OCI-LY7 (cell line): ENCODE results near the gene ARHGEF39. TPM values are rescaled to one million over a fixed set of nuclear protein-coding genes. Genes with fewer than 3 reads are reported as not detected.
"Not testable (repeated sequence)": the region's sequence is repeated elsewhere in the genome, so short reads cannot be mapped to it uniquely, and the experiment has no call there.

Source experiments
- BruUV-seq: library from RNA; stranded (reverse); fragments of 400-500 nt; replicated peaks from 2 replicates; lab custom pipeline; 2021; lab: Mats Ljungman, UMichigan
- CTCF ChIA-PET: fragments of 300-600 bp; sonication (Branson Sonifier 250); formaldehyde crosslinking; loops from one replicate; lab custom pipeline; 2022; ENCODE audit warnings: antibody characterized with exemption; ENCODE audit not compliant: unreplicated experiment; lab: Charles Lee
- POLR2A ChIA-PET: fragments of 300-600 bp; sonication (Branson Sonifier 250); formaldehyde crosslinking; loops from one replicate; lab custom pipeline; 2022; ENCODE audit warnings: antibody characterized with exemption; lab: Charles Lee
- DNase-seq: peaks from one replicate; pipeline ENCODE4 v3.0.0-alpha.2; 2015; ENCODE audit warnings: low spot score
- H2AFZ ChIP-seq: fragments of 200-600 bp; sonication (generic), shearing (Covaris generic); 2 replicates; pipeline ENCODE4 v1.6.1; 2014; ENCODE audit warnings: mild to moderate bottlenecking, antibody characterized with exemption, low read length, moderate library complexity
- H3K27ac ChIP-seq: fragments of 200-600 bp; sonication (generic); 2 replicates; pipeline ENCODE4 v1.5.1; 2014; ENCODE audit warnings: mixed run types, low read depth, mild to moderate bottlenecking, moderate library complexity, low read length, inconsistent platforms; ENCODE audit not compliant: poor library complexity, severe bottlenecking
- H3K36me3 ChIP-seq: fragments of 200-600 bp; sonication (generic); 2 replicates; pipeline ENCODE4 v1.6.1; 2014; ENCODE audit warnings: mild to moderate bottlenecking, antibody characterized with exemption, low read length, moderate library complexity, mixed read lengths; ENCODE audit not compliant: insufficient read depth
- H3K4me1 ChIP-seq: fragments of 200-600 bp; sonication (generic); 2 replicates; pipeline ENCODE4 v1.5.1; 2014; ENCODE audit warnings: mild to moderate bottlenecking, low read length; ENCODE audit not compliant: insufficient read depth, poor library complexity, severe bottlenecking
- H3K4me2 ChIP-seq: fragments of 200-600 bp; sonication (generic); 2 replicates; pipeline ENCODE4 v1.6.1; 2014; ENCODE audit warnings: mild to moderate bottlenecking, low read length
- H3K4me3 ChIP-seq: fragments of 200-600 bp; sonication (generic); 2 replicates; pipeline ENCODE4 v1.5.1; 2014; ENCODE audit warnings: mild to moderate bottlenecking, low read depth, low read length; ENCODE audit not compliant: poor library complexity, severe bottlenecking
- H3K79me2 ChIP-seq: fragments of 200-600 bp; sonication (generic); 2 replicates; pipeline ENCODE4 v1.6.1; 2016; ENCODE audit warnings: low read depth, mild to moderate bottlenecking, low read length, moderate library complexity, mixed read lengths; ENCODE audit not compliant: insufficient read depth
- H3K9me2 ChIP-seq: fragments of 200-600 bp; sonication (generic); 2 replicates; pipeline ENCODE4 v1.6.1; 2016; ENCODE audit warnings: mild to moderate bottlenecking, low read length, mixed read lengths; ENCODE audit not compliant: insufficient read depth
- H3K9me3 ChIP-seq: fragments of 200-600 bp; sonication (generic); 2 replicates; pipeline ENCODE4 v1.6.1; 2014; ENCODE audit warnings: mild to moderate bottlenecking, mixed run types, low read length, mixed read lengths
- H4K20me1 ChIP-seq: fragments of 200-600 bp; sonication (generic); 2 replicates; pipeline ENCODE4 v1.6.1; 2014; ENCODE audit warnings: mild to moderate bottlenecking, antibody characterized with exemption, low read length, moderate library complexity, mixed read lengths; ENCODE audit not compliant: insufficient read depth
- EZH2phosphoT487 ChIP-seq: fragments of 200-600 bp; sonication (generic); IDR thresholded peaks from 2 replicates; pipeline ENCODE4 v1.6.1; 2018; ENCODE audit warnings: low read depth, borderline replicate concordance, mild to moderate bottlenecking, mixed run types, antibody characterized with exemption, low read length, moderate library complexity, mixed read lengths
- intact Hi-C: fragments of 100-400 bp; cut with micrococcal nuclease; formaldehyde crosslinking; loops from one replicate; pipeline ENCODE4 v1.10.0; 2022; ENCODE audit not compliant: unreplicated experiment
- total RNA-seq, 2 experiments: library from RNA; depleted of rRNA in 1 of 2; stranded (reverse); fragments of >200 nt in 1 of 2; shearing (Covaris generic) in 1 of 2; gene quantifications; 2 replicates each; pipeline ENCODE4 v1.2.3, GENCODE V29; 2014 to 2022

The ARHGEF39 gene
- total RNA-seq, 2 experiments from 2014 or later = 30.8 to 48.1 TPM

DNA sequence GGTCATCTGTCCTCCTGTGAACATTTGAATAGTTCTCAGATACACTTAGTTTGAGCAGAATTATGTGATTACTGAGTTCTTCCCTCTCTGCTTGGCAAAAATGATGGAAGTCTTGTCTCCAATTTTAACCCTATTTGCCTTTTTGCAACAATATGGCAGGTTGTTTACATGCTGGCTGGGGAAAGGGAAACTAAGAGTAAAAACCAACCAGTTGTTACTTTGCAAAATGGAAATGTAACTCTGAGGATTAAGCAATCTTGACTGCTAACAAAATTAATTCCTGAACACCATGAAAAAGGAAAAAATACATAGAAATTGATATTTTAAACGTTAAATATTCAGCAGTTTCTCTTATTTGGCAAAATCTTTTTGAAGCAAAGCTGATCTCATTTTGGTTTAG is 25.4 kb downstream of the ARHGEF39 start:
- Histone ChIP-seq H3K27ac (peak overlapping the region; percentile 72), H3K4me2 (peak overlapping the region; percentile 58), H4K20me1 (no peaks in the 10 kb centered on the region), H3K9me3 (peaks cover 9% of the 10 kb centered on the region; the same call in 1 of the 2 replicates), H2AFZ (peak overlapping the region; percentile 1; the same call in 1 of the 2 replicates), H3K4me1 (peaks cover 57% of the 10 kb centered on the region), H3K9me2 (no peaks in the 10 kb centered on the region), H3K4me3 (no peak overlapping the region), H3K36me3 (peaks cover 36% of the 10 kb centered on the region), H3K79me2 (no peaks in the 10 kb centered on the region)
- no peak for DNase-seq
- TF ChIP-seq EZH2phosphoT487 = no peak
- intact Hi-C loops = no loop called here
- no TSS peak for BruUV-seq
- POLR2A ChIA-PET = interaction anchor here (0.7 to 3.1 kb wide), 7 partner anchors 8 to 248 kb away, joined by 3 to 17 read pairs (median 6); partner anchors contain the start of genes CCDC107, CD72, RMRP and SIT1
- CTCF ChIA-PET = interaction anchor here (2.3 kb wide), 1 partner anchor 9 kb away, joined by 5 read pairs; no protein-coding TSS in a partner anchor

DNA sequence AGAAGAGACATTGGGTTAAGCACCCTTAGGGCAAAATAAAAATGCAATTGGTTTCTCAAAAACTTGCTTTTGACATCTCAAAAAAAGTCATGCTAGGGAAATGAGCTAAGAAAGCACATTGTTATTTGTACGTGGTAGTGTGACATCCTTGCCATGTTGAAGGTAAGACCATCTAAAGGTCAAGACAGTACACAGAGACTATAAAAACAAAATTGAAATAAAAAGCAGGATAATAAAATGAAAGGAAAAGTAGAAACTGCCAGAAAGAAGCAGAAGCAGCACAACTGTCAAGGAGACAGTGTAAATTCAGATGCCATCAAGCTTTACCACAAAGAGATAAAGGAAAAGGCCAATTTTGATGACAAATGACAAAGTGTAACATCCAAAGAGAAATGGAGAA is 25.8 kb downstream of the ARHGEF39 start:
- intact Hi-C loops = not testable (repeated sequence)

DNA sequence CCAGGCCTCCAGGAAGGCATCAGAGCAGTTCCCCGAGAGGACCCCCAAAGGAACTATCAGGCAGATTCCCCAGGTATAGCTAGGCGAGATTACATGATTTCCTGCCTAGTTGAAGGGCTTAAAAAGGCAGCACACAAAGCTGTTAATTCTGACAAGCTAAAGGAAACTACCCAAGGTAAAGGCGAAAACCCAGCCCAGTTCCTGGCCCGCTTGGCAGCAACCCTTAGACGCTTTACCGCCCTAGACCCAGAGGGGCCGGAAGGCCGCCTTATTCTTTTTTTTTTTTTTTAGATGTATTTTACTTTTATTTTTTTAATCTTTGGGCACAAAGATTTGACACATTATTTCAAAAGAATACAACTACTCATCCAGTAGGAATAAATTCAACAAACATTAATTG is 26.2 kb downstream of the ARHGEF39 start:
- peak; percentile 63 for DNase-seq
- H3K27ac ChIP-seq = peak overlapping the region; percentile 72
- H3K9me2 ChIP-seq, H3K79me2 ChIP-seq, H3K4me3 ChIP-seq, H2AFZ ChIP-seq, H3K9me3 ChIP-seq, BruUV-seq, H4K20me1 ChIP-seq, intact Hi-C loops: not testable (repeated sequence)
- peaks cover 30% of the 10 kb centered on the region for H3K36me3 ChIP-seq
- peaks cover 65% of the 10 kb centered on the region for H3K4me1 ChIP-seq
- ChIA-PET POLR2A (interaction anchor here (0.7 to 3.1 kb wide), 8 partner anchors 9 to 247 kb away, joined by 3 to 17 read pairs (median 6); partner anchors contain the start of genes CD72 and SIT1), CTCF (interaction anchor here (2.3 kb wide), 1 partner anchor 10 kb away, joined by 5 read pairs; no protein-coding TSS in a partner anchor)
- peak overlapping the region; percentile 58 for H3K4me2 ChIP-seq

More for the DNA sequence above, 25.8 kb downstream of the ARHGEF39 start:
- Histone ChIP-seq H3K4me2 (peak overlapping the region; percentile 58), H3K36me3 (peaks cover 32% of the 10 kb centered on the region), H3K27ac (peak overlapping the region; percentile 72), H3K4me1 (peaks cover 61% of the 10 kb centered on the region), H2AFZ (peak overlapping the region; percentile 1; the same call in 1 of the 2 replicates)
- CTCF ChIA-PET = interaction anchor here (2.3 kb wide), 1 partner anchor 9 kb away, joined by 5 read pairs; no protein-coding TSS in a partner anchor
- POLR2A ChIA-PET = interaction anchor here (0.7 to 3.1 kb wide), 7 partner anchors 8 to 247 kb away, joined by 3 to 17 read pairs (median 7); partner anchors contain the start of genes CD72 and SIT1
- not testable (repeated sequence) for H3K4me3 ChIP-seq, H4K20me1 ChIP-seq, H3K79me2 ChIP-seq, H3K9me2 ChIP-seq, H3K9me3 ChIP-seq, DNase-seq, BruUV-seq

DNA sequence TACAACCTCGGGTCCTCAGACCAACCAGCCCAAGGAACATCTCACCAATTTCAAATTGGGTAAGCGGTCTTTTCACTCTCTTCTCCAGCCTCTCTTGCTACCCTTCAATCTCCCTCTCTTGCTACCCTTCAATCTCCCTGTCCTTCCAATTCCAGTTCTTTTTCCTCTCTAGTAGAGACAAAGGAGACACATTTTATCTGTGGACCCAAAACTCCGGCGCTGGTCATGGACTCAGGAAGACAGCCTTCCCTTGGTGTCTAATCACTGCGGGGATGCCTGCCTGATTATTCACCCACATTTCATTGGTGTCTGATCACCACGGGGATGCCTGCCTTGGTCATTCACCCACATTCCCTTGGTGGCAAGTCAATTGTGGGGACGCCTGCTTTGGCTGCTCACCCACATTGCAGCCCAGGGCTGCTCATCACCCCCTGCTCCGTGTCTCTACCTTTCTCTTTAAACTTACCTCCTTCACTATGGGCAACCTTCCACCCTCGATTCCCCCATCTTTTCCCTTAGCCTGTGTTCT is 27.5 kb downstream of the ARHGEF39 start:
- Histone ChIP-seq H3K36me3 (peaks cover 19% of the 10 kb centered on the region), H3K27ac (peak overlapping the region; percentile 72), H3K4me1 (peaks cover 71% of the 10 kb centered on the region)
- ChIA-PET CTCF (interaction anchor here (2.3 kb wide), 1 partner anchor 11 kb away, joined by 5 read pairs; no protein-coding TSS in a partner anchor), POLR2A (interaction anchor here (2.0 kb wide), 1 partner anchor 19 kb away, joined by 7 read pairs; the partner anchor contains the start of gene CD72)
- H3K79me2 ChIP-seq, H4K20me1 ChIP-seq, H3K9me2 ChIP-seq, DNase-seq, H3K4me3 ChIP-seq, H3K4me2 ChIP-seq, H3K9me3 ChIP-seq, H2AFZ ChIP-seq, intact Hi-C loops, BruUV-seq: not testable (repeated sequence)

DNA sequence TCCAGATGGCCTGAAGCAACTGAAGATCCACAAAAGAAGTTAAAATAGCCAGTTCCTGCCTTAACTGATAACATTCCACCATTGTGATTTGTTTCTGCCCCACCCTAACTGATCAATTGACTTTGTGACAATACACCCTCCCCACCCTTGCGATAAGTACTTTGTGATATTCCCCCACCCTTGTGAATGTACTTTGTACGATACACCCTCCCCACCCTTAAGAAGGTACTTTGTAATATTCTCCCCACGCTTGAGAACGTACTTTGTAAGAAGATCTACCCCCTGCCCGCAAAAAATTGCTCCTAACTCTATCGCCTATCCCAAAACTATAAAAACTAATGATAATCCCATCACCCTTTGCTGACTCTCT is 28.1 kb downstream of the ARHGEF39 start:
- POLR2A ChIA-PET = interaction anchor here (0.6 to 3.3 kb wide), 8 partner anchors 10 to 28 kb away, joined by 3 to 36 read pairs (median 5); partner anchors contain the start of genes ARHGEF39 and SIT1
- Histone ChIP-seq H3K4me3 (peak overlapping the region; percentile 28), H3K36me3 (peaks cover 19% of the 10 kb centered on the region), H3K4me1 (peaks cover 71% of the 10 kb centered on the region), H3K4me2 (peak overlapping the region; percentile 76), H3K27ac (peak overlapping the region; percentile 94)
- H4K20me1 ChIP-seq, CTCF ChIA-PET, H2AFZ ChIP-seq, H3K79me2 ChIP-seq, DNase-seq, H3K9me3 ChIP-seq, BruUV-seq, intact Hi-C loops, H3K9me2 ChIP-seq: not testable (repeated sequence)
